GM18858 (cell line): ENCODE data around the gene NAGK.
"Not testable (repeated sequence)": the region's sequence is repeated elsewhere in the genome, so short reads cannot be mapped to it uniquely, and the experiment has no call there.

Source experiments
- ATAC-seq: cut with Tn5 transposase; IDR thresholded peaks from one replicate; pipeline ENCODE4 v1.9.1; 2021; ENCODE audit not compliant: unreplicated experiment

Gene NAGK

DNA sequence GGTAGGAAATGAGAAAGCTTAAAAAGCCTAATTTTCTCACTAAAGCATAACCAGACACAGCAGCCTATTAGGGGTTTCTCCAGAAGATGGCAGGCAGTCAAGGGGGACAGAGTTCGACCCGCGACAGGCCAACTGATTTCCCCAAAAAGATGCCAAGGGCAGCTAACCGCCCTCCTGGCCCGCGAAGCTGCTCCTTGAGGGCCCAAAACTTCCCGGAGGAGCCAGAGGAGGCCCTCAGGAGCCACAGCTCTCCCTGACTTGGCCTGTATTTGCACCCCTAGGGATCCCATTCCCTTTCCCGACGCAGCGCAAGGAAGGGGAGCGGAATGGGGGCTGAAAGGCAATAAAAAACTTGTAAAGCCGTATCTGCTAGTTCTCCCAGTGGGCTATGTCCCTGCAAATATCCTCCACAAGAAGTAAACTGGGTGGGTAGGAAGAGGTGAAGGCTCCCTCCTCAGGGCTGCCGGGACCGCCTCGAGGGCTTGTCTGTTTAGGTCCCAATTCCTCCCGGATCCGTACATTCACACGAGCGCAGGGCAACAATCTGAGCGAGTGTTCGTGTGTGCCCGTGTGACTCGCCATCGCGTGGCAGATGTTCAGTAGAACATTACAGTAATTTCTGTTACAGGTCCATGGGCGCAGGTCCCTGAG is 756 bp upstream of the NAGK start:
- ATAC-seq = no peak

DNA sequence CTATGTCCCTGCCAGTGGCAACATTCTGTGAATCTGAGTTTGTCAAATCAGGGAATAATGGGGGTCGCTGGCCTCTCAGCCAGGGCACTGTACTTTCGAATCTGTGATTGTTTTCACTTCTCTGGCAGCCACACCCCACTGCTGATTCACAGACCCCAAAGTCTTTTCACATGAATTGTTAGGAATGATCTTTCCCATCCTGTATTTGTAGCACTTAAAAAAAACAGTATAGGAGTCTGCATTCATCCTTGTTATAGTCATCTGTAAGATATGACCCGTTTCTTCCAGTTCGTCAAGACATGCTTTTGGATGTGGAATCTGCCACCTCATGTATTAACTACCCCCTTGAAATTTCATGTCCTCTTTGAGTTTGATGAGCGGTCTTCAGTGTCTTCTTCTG is 928 bp downstream of the NAGK start:
- no peak for ATAC-seq

DNA sequence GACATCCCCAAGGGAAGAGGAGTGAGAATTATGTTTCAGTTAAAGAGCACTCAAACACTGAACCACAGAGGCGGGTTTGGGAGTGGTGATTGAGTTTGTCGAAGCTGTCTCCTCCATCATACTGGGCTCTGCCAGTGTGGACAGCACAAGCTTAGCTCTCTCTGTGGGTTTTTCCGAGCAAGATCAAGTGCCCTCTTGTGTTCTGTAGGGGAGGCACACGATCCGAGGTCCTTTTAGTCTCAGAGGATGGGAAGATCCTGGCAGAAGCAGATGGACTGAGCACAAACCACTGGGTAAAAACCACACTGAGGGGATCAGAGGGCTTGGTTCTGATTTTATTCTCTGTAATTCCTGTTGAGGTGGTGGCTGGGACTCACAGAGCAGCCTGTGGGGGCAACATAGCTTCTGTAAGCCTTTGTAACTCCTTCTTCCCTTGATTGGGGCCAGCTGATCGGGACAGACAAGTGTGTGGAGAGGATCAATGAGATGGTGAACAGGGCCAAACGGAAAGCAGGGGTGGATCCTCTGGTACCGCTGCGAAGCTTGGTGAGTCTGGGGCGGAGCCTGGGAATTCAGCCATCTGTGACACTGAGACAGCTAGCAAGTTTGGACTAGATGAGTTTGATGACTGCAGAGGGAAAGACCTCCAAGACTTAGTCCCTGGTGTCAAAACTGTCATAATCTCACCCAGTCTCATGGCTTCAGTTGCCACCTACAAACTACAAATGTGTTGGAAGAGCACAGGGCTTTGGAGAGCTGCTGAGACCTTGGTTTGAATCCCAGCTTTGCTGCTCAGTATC is 2.0 kb downstream of the NAGK start:
- ATAC-seq = no peak

DNA sequence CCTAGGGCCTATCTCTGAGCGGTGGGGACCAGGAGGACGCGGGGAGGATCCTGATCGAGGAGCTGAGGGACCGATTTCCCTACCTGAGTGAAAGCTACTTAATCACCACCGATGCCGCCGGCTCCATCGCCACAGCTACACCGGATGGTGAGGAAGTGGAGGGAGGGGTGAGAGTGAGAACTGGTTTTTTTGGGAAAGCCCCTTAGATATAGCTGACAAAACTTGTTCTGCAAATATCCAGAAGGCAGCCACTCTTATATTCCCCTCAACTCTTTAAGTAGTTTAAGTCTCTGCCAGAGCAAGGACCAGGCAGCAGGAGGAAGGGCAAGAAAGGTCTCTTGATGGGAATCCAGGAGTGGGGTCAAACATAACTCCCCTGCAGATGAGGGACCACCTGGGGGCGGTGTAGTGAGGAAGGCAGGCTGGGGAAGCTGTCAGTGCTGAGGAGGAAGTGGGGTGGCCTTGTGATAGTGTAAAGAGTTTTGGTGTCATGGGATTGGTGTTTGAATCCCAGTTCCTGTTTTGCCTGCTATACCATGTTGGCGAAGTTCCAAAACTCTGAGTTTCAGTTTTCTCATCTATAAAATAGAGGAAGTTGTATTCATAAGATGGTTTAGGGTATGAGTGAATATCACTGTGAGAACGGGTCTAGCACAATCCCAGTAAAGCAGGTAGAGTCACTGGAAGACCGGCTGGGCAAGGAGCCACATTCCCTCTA is 3.4 kb downstream of the NAGK start:
- peak; percentile 50 for ATAC-seq

DNA sequence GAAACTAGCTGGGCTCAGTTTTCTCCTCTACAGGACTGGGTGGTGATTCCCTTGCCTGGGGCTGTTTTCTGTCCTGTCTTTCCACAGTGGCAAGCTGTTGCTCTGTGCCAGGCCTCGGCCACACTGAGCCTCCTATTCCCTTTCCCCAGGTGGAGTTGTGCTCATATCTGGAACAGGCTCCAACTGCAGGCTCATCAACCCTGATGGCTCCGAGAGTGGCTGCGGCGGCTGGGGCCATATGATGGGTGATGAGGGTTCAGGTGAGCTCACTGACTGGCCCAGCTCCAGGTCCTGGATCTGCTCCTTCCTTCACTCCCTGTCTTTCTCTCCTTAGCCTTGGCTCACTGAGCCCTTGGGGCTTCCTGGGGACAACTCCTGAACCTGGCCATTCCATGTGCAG is 4.0 kb downstream of the NAGK start:
- ATAC-seq = no peak

DNA sequence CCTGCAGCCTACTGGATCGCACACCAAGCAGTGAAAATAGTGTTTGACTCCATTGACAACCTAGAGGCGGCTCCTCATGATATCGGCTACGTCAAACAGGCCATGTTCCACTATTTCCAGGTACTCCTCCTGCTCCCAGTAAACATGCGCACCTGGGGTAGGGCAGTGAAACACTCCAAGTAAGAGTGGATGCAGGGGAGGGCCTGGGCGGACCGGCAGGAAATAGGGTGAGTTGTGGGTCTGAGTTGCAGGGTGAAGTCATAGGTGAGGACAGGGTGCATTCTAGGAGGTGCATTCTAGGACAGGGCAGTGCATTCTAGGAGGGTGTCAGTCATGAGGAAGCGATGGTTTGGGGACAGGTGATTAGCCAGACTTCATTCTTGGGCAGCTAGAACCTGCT is 5.0 kb downstream of the NAGK start:
- ATAC-seq = no peak

DNA sequence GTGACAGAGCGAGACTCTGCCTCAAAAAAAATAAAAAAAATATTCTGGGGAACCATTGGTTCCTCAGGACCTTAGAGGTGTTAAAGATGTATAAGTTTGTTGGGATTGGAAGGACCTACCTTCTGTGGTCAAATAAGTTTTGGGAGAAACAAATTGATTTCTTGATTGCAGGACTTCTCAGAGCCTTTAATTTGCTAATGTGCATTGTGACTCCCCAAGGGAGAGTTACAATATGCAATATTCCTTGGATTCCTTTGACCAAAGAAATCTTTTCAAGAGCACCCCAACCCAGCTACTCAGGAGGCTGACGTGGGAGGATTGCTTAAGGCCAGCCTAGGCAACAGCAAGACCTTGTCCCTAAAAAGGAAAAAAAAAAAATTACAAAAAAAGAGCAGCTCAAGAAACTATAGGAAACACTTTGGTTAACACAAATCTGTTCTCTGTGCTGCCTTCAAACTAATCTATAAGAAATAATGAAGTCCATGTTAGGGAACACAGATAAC is 6.5 kb downstream of the NAGK start:
- no peak for ATAC-seq

DNA sequence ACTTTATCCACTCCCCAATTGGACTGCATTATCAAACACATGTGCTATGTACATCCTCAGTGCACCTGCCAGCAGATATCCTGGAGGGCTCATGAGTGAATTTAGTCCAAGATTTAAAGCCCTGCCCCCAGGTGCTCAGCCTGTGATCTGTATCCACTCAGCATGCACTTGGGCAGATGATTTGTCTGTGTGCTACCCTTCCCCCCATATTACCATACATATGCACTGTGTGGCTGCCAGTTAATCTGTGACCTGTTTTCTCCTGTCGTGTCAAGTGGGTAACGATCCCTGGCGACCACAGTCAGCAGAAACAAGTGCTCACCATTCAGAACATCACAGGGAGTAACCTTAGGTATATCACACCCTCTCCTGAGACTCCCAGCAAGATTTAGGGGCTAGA is 10.2 kb downstream of the NAGK start:
- ATAC-seq = no peak

DNA sequence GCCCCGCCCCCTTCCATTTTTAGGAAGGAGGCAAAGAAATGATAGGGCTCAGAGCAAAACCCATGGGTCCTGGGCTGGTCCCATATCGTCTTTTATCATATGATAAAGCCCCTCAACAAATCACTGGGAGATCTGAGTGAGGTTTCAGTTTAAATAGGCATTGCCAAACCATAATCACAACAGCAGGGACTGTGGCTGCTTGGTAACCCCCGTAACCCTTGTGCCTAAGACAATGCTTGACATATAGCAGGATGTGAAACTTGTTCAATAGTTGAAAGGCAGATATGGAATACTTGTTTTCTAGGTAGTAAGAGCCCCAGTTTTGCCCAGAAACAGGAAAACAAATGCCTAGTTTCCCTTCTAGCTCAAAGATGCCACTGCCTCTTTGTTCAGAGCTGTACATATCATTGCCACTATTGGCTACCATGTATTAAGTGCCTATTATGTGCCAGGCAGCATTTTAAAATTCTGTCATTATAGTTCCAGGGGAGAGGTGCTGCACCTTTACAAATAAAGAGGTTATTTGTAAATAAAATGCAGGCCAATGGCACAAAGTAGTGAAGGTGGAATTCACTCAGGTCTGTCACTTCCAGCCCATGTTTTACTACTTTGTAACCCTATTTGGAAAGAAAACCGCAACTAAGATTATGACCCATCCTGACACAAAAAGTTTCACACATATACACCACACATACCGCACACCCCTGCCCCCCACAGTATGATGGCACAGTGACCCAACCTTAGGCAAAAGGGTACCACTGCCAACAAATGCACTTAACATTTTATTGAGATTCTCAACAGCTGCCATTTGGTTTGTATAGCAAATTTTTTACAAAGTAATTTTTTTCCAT is 14.2 kb downstream of the NAGK start:
- ATAC-seq = peak; percentile 43

DNA sequence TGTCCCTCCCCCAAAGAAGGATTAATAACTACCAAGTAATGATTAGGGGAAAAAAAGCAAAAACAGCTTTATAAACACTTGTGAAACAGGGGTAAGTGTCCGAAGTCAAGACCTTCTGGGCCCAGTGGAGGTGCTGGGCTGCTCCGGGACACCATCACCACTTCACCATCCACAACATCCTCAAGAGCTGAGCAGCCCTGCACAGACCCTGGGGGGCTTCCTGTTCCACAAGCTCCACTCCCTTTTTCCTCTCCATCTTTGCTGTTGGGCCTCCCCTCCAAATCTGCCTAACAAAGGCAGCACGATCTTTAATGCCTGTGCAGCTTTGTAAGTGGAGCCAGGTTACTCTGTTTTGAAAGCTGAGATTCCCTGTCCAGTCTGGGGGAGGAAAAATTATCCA is 14.8 kb downstream of the NAGK start:
- ATAC-seq = not testable (repeated sequence)

DNA sequence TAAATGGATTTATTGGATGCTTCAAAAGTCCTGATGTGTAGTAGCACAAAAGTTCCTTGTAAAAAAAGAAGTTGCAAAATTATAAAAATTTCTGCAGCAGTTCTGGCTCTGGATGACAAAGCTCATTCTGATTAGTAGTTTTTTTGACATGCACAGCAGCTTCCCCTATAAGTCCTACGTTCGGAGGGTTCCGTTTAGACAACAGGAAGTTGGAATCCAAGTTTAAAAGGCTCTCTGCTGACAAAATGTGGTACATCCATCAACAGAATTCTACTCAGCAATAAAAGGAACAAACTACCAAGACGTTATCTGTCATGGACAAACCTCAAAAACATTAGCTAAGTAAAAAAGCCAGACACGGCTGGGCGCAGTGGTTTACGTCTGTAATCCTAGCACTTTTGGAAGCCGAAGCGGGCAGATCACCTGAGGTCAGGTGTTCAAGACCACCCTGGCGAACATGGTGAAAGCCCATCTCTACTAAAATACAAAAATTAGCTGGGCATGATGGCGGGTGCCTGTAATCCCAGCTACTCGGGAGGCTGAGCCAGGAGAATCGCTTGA is 15.4 kb downstream of the NAGK start:
- not testable (repeated sequence) for ATAC-seq

DNA sequence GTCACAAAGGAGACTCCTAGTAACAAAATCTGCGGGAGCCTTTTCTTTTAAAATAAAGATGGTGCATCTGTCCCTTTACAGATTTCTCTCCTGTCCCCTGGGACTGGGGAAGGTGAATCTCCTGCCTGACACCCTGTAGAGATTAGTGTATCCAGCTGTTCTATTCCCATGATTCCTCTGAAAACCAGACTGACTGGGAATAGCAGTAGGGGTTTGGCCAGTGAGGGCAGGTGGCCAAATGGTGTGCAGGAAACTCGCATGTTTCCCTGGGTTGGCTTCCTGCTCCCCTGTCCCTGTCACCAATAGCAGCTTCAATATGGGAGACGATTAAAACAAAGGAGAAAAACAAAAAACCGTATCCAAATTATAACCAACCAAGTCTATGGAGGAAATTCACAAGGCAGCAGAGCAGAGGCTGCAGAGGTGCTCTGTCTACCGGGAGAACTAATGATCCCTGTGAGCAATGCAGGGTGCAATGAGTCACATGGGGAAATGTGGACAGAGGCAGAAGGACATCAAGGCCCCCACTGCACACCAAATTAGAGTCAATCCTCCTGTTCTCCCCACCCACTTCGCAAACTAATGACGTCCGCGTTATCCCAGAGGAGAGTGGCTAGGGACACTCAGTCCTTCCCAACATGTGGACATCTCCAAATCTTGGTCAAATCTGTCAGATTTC is 17.0 kb downstream of the NAGK start:
- not testable (repeated sequence) for ATAC-seq

DNA sequence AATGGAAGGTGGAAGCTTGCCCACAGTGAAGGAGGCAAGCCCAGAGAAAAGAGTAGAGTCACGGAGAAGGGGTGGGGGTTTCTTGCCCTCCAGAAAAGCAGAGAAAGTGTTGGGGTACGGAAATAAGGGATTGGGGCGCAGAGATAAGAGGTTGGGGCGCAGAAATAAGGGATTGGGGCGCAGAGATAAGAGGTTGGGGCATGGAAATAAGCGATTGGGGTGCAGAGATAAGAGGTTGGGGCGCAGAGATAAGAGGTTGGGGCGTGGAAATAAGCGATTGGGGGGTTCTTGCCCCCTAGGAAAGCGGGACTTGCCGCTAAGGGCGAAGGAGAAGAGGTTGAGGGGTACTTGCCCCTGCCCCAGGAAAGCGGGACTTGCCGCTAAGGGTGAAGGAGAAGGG is 21.0 kb downstream of the NAGK start:
- not testable (repeated sequence) for ATAC-seq

DNA sequence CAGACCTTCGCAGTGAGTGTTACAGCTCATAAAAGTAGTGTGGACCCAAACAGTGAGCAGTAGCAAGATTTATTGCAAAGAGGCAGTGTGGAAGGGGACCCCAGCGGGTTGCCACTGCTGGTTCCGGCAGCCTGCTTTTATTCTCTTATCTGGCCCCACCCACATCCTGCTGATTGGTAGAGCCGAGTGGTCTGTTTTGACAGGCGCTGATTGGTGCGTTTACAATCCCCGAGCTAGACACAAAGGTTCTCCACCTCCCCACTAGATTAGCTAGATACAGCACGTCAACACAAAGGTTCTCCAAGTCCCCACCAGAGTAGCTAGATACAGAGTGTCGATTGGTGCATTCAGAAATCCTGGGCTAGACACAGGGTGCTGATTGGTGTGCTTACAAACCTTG is 23.4 kb downstream of the NAGK start:
- ATAC-seq = not testable (repeated sequence)

DNA sequence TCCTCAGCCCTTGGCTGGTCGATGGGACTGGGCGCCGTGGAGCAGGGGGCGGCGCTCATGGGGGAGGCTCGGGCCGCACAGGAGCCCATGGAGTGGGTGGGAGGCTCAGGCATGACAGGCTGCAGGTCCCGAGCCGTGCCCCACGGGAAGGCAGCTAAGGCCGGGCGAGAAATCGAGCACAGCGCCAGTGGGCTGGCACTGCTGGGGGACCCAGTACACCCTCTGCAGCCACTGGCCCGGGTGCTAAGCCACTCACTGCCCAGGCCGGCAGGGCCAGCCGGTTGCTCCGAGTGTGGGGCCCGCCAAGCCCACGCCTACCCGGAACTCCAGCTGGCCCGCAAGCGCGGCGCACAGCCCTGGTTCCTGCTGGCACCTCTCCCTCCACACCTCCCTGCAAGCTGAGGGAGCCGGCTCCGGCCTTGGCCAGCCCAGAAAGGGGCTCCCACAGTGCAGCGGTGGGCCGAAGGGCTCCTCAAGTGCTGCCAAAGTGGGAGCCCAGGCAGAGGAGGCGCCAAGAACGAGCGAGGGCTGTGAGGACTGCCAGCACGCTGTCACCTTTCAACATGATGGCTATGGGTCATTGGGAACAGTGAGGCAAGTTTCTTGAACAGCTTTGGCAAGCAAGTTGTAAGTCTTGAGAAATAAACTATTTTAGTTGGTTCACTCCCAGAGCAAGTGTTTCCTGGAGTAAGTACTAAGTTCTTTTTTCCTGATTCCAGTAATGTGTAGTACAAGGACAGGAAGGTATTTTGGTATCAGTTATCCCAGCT is 24.2 kb downstream of the NAGK start:
- ATAC-seq = not testable (repeated sequence)

DNA sequence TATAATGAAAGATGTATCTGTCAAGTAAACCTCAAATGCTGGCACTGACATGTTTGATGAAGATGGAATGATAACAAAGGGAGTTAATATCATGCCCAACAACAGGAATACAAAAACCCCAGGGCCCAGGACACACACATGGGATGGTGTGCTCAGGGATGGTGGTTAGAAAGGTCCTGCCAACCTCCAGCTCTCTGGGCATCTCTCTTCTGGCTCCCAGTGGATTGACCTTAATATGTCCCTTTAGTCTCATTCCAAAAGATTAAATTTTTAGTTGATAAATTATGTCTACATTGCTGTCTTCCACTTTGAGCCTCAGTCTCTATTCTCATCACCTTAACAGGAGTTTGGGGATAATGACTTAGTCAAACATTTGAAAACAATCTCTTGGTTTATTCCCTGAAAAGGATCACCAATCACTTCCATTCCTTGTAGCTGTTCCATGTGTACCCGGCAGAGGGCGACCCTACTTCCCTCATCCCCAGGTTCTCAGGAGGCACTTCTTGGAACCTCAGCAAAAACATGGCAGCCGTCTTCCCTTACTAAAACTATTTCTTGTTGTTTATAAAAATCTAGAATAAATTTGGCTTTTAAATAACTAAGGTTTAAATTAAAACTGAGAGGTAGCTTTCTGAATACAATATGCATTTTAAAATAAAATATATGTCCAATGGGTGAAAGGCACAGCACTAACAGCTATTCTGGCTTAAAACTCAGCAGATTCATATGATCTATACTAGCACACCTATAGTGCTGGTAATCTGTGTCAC is 31.9 kb downstream of the NAGK start:
- ATAC-seq = no peak

DNA sequence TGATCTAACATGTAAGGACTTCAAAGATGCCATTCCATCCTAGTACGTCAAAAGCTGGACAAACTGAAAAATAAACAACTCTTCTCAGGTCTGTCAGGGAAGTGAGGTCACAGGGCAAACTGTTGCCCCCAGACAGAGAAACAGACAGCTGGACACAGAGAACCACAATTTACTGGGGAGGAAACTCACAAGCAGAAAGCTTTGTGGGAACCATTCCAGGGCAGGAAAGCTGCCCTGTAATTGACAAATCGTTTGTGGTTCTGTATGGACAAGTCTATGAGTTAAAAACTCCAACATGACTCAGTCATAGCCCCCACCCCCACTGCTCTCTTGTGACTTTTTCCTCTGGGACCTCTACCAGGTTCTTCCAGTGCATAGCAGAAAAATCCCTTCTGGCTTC is 33.2 kb downstream of the NAGK start:
- no peak for ATAC-seq

DNA sequence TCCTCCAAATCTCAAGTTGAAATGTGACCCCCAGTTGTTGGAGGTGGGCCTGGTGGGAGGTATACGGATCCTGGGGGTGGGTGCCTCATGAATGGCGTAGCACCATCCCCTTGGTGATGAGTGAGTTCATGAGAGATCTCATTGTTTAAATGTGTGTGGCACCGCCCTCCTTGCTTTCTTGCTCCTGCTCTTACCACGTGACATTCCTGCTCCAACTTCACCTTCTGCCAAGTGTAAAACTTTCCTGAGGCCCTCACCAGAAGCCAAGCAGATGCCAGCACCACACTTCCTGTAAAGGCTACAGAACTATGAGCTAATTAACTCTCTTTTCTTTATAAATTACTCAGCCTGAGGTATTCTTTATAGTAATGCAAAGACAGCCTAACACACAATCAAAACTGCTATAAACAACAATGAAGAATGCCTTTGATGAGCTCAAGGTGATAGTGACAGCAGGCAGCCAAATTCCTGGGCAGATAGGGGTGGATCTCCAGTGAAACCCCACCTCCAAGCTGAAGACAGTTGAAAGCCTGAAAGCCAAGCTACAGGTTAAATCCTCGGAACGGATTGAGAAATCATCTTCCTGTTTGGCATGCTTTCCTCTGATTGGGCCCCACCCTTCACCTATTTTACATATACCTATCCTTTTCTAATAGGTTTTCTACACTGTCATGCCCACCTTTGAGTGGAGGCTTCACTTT is 34.7 kb downstream of the NAGK start:
- ATAC-seq = no peak
